HG02840 (cell line): ENCODE results near the gene REEP1.
"Not testable (repeated sequence)": the region's sequence is repeated elsewhere in the genome, so short reads cannot be mapped to it uniquely, and the experiment has no call there.

Experiments used
- ATAC-seq: cut with Tn5 transposase; IDR thresholded peaks from one replicate; pipeline ENCODE4 v1.9.1; 2021; ENCODE audit warnings: mild to moderate bottlenecking, moderate library complexity, moderate number of reproducible peaks; ENCODE audit not compliant: unreplicated experiment, low FRiP score

Gene REEP1

GRCh38 chr2:86251840-86252266 lies 85.6 kb downstream of the REEP1 start:
- ATAC-seq: no peak

GRCh38 chr2:86249579-86250391 lies 87.6 kb downstream of the REEP1 start:
- no peak for ATAC-seq

- ATAC-seq: no peak
Observed at GRCh38 chr2:86249176-86249575, 88.2 kb downstream of the REEP1 start.

GRCh38 chr2:86245222-86245621 lies 92.2 kb downstream of the REEP1 start:
- not testable (repeated sequence) for ATAC-seq

GRCh38 chr2:86244781-86245180 lies 92.6 kb downstream of the REEP1 start:
- not testable (repeated sequence) for ATAC-seq

GRCh38 chr2:86243950-86244733 lies 93.3 kb downstream of the REEP1 start:
- ATAC-seq: no peak

- no peak for ATAC-seq
Observed at GRCh38 chr2:86243272-86243671, 94.2 kb downstream of the REEP1 start.

- ATAC-seq: no peak
Observed at GRCh38 chr2:86241611-86242010, 95.8 kb downstream of the REEP1 start.

GRCh38 chr2:86240251-86240650 lies 97.2 kb downstream of the REEP1 start:
- ATAC-seq: no peak

GRCh38 chr2:86239745-86240144 lies 97.7 kb downstream of the REEP1 start:
- no peak for ATAC-seq

GRCh38 chr2:86239326-86239725 lies 98.1 kb downstream of the REEP1 start:
- no peak for ATAC-seq

GRCh38 chr2:86238354-86238753 lies 99.1 kb downstream of the REEP1 start:
- ATAC-seq: no peak

GRCh38 chr2:86237172-86237571 lies 100.3 kb downstream of the REEP1 start:
- no peak for ATAC-seq

- ATAC-seq: no peak
Observed at GRCh38 chr2:86235196-86235980, 102.0 kb downstream of the REEP1 start.

GRCh38 chr2:86234563-86235131 lies 102.8 kb downstream of the REEP1 start:
- no peak for ATAC-seq

GRCh38 chr2:86233436-86233835 lies 104.0 kb downstream of the REEP1 start:
- ATAC-seq: no peak

- ATAC-seq: no peak
Observed at GRCh38 chr2:86232910-86233309, 104.5 kb downstream of the REEP1 start.

GRCh38 chr2:86232373-86232784 lies 105.0 kb downstream of the REEP1 start:
- no peak for ATAC-seq

GRCh38 chr2:86231680-86232372 lies 105.6 kb downstream of the REEP1 start:
- ATAC-seq: no peak

GRCh38 chr2:86230961-86231360 lies 106.5 kb downstream of the REEP1 start:
- no peak for ATAC-seq
